Mesodermal cell (in vitro differentiated cells): Measurements from ENCODE around the gene NMNAT3.

Source experiments
- H3K27ac ChIP-seq: 2 replicates; pipeline ENCODE4 v1.7.0; 2013; ENCODE audit warnings: mild to moderate bottlenecking, low read depth, low read length, moderate library complexity; ENCODE audit not compliant: severe bottlenecking
- H3K36me3 ChIP-seq: 2 replicates; pipeline ENCODE4 v1.7.1; 2013; ENCODE audit warnings: mild to moderate bottlenecking, low read length, moderate library complexity; ENCODE audit not compliant: control insufficient read depth, insufficient read depth
- H3K4me1 ChIP-seq: one replicate; pipeline ENCODE4 v1.7.1; 2013; ENCODE audit warnings: mild to moderate bottlenecking, low read length; ENCODE audit not compliant: insufficient read depth, control insufficient read depth, poor library complexity, severe bottlenecking
- H3K4me3 ChIP-seq: 2 replicates; pipeline ENCODE4 v1.7.0; 2013; ENCODE audit warnings: low read length, control low read depth, mild to moderate bottlenecking; ENCODE audit not compliant: insufficient read depth, poor library complexity, severe bottlenecking; ENCODE audit errors: extremely low read depth
- H3K9me3 ChIP-seq: 2 replicates; pipeline ENCODE4 v1.7.1; 2013; ENCODE audit warnings: mild to moderate bottlenecking, low read length, moderate library complexity; ENCODE audit not compliant: control insufficient read depth
- WGBS, 2 experiments: methylation state at CpG; one replicate each; pipeline ENCODE4 v1.1.5; 2013; ENCODE audit warnings: missing lambda C conversion rate in 2 of 2; ENCODE audit not compliant: insufficient coverage in 2 of 2; 5-methylcytosine and 5-hydroxymethylcytosine counted together

Gene NMNAT3

DNA sequence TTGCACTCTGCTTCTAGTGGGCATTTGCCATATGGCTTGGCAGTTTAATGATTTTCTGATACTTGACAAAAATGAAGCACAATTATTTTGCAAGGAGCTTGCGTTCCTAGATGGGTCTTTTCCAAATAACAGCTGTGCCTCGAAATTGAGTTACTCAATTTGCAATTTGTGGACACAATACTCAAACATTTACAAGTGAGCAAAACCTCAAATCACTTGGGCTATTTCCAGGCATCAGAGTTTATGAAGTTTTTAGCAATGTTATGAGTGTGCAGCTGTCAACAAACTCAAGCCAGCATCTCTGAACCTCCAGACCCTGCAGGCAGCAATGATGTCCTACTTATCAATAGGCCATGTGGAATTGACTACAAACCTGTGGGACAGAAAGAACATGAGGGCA is 41.3 kb downstream of the NMNAT3 start:
- no peak overlapping the region for H3K4me3 ChIP-seq

DNA sequence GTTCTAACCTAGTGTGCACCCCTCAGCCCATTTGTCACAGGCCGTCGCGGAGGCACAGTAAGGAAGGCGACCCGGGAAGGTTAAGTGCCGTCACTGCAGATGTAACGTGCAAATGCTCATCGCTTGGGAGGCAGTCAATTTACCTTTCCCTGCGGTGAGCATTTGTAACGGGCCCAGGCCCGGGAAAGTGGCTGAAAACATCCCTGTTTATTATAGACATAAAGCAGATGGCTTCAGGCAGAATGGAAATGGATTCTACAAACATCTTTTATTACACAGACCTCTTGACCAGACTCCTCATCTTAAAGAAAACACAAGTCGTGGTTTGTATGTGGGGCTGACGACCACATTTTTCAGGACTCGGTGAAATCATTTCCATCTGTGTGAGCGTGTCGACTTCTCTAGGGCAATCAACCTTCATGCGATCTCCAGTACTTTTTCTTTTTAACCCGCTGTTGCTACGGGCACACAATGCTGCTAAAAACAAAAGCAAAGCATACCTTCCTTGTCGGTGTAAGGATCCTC is 43.6 kb downstream of the NMNAT3 start:
- H3K4me1 ChIP-seq: no peaks in the 10 kb centered on the region
- H3K9me3 ChIP-seq: no peaks in the 10 kb centered on the region
- H3K27ac ChIP-seq: no peak overlapping the region
- WGBS, 2 experiments: 92% methylated on average over 16 to 17 of the region's 20 CpGs
- H3K36me3 ChIP-seq: no peaks in the 10 kb centered on the region
- H3K4me3 ChIP-seq: no peak overlapping the region

More for the DNA sequence above, 41.3 kb downstream of the NMNAT3 start:
- H3K9me3 ChIP-seq: no peaks in the 10 kb centered on the region
- H3K27ac ChIP-seq: no peak overlapping the region
- 85 to 92% methylated on average over 2 of the region's 2 CpGs for WGBS, 2 experiments
- H3K36me3 ChIP-seq: no peaks in the 10 kb centered on the region
- no peaks in the 10 kb centered on the region for H3K4me1 ChIP-seq

GRCh38 chr3:139633511-139633910 is 44.3 kb downstream of the NMNAT3 start:
- H3K27ac ChIP-seq: no peak overlapping the region
- WGBS, 2 experiments: 93 to 96% methylated on average over 5 to 6 of the region's 6 CpGs
- H3K36me3 ChIP-seq: no peaks in the 10 kb centered on the region
- no peaks in the 10 kb centered on the region for H3K9me3 ChIP-seq
- H3K4me3 ChIP-seq: no peak overlapping the region
- H3K4me1 ChIP-seq: no peaks in the 10 kb centered on the region

- 29 to 50% methylated on average over 3 of the region's 4 CpGs for WGBS, 2 experiments
Measured at GRCh38 chr3:139630542-139630941, 47.2 kb downstream of the NMNAT3 start.

GRCh38 chr3:139629033-139629432 is 48.7 kb downstream of the NMNAT3 start:
- H3K27ac ChIP-seq: no peak overlapping the region
- no peak overlapping the region for H3K4me3 ChIP-seq
- H3K9me3 ChIP-seq: no peaks in the 10 kb centered on the region
- whole genome bisulfite sequencing, 2 experiments: 57 to 60% methylated on average over 1 to 2 of the region's 3 CpGs
- H3K4me1 ChIP-seq: no peaks in the 10 kb centered on the region
- H3K36me3 ChIP-seq: no peaks in the 10 kb centered on the region

More at GRCh38 chr3:139630542-139630941, 47.2 kb downstream of the NMNAT3 start:
- no peak overlapping the region for H3K4me3 ChIP-seq
- H3K27ac ChIP-seq: no peak overlapping the region
- no peaks in the 10 kb centered on the region for H3K9me3 ChIP-seq
- H3K36me3 ChIP-seq: no peaks in the 10 kb centered on the region
- no peaks in the 10 kb centered on the region for H3K4me1 ChIP-seq

DNA sequence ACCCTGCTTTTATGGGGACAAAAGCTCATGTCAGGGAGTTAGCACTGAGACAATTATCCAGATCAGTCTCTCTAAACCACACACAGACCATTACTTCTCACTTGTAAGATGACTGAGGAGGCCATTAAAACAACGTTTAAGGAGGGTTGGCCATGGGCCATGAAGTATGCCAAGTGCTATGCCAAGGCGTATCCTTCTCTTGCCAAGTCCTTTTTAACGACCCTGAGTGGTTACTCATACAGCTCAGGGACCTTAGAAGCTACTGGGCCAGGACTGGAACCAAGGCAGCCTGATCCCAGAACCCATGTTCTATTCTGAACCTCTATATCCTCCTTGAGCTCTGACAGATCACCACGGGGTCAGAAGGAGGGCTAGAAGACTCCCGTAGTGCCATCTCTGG is 50.0 kb downstream of the NMNAT3 start:
- H3K4me3 ChIP-seq: no peak overlapping the region
- no peak overlapping the region for H3K27ac ChIP-seq
- 86 to 93% methylated on average over 3 to 4 of the region's 5 CpGs for WGBS, 2 experiments
- H3K9me3 ChIP-seq: no peaks in the 10 kb centered on the region
- no peaks in the 10 kb centered on the region for H3K36me3 ChIP-seq
- H3K4me1 ChIP-seq: no peaks in the 10 kb centered on the region

DNA sequence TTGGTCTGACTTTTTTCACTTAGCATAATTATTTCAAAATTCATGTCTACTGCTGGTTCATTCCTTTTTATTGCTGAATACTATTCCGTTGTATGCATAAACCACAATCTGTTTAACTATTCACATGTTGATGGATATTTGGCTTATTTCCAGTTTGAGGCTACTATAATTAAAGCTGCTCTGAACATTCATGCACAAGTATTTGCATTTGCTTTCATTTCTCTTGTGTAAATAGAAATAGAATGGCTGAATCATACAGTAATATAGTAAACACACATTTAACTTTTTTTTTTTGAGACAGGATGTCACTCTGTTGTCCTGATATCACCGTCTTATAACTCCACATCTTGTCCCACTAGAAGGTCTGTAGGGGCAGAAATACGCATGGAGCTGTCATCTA is 57.3 kb downstream of the NMNAT3 start:
- no peaks in the 10 kb centered on the region for H3K4me1 ChIP-seq
- 83 to 86% methylated on average over 2 of the region's 3 CpGs for WGBS, 2 experiments
- H3K27ac ChIP-seq: no peak overlapping the region
- H3K4me3 ChIP-seq: no peak overlapping the region
- H3K36me3 ChIP-seq: no peaks in the 10 kb centered on the region
- H3K9me3 ChIP-seq: no peaks in the 10 kb centered on the region

DNA sequence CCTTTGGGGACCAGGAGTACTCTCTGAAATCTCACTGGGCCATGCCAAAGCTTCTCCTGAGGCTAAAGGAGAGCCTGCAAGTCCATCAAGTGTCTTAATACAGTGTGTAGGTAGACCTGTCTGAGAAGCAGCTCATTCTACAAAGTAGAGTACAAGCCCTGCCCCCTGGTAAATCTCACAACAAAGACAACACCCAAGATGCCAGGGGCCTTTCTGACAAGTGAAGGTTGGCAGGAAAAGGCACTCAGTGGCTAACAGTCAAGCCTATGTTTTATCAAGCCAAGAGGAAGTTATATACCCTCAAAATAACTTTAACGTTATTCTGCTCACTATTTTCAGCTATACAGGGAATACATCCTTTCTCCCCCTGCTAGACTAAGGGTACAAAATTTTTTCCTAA is 58.3 kb downstream of the NMNAT3 start:
- Histone ChIP-seq H3K27ac (no peak overlapping the region), H3K36me3 (no peaks in the 10 kb centered on the region), H3K4me3 (no peak overlapping the region), H3K9me3 (no peaks in the 10 kb centered on the region), H3K4me1 (no peaks in the 10 kb centered on the region)
- whole genome bisulfite sequencing, 2 experiments: 90 to 100% methylated on average over 1 of the region's 1 CpG

DNA sequence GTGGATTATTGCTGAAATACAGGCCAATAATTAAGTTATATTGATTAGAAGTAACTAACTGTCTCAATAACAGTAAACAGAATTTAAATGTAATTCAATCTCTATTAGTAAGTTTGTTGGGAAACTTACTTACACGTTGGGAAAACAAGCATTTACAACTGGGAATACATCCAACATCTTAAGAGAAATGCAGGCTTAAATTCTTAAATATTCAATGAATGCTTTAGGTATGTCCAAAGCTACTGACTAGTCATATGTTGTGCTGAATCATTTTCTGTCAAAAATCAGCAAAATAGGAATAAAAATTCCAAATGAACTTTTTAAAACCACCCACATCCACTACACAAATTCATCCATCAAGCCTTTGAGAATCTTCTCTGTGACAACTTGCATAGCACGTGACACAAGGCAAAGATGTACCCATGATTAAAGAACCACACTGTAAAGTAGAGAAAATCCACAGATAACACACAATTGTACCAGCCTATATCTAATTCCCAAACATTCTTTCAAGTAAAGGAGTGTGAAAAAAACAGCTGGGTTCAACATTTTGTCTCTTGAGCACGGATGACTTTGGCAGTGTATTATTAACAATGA is 60.0 kb downstream of the NMNAT3 start:
- H3K4me1 ChIP-seq: no peaks in the 10 kb centered on the region
- 100% methylated on average over 1 of the region's 3 CpGs for WGBS, 2 experiments
- no peaks in the 10 kb centered on the region for H3K36me3 ChIP-seq
- no peaks in the 10 kb centered on the region for H3K9me3 ChIP-seq
- no peak overlapping the region for H3K4me3 ChIP-seq
- H3K27ac ChIP-seq: no peak overlapping the region

- no peaks in the 10 kb centered on the region for H3K4me1 ChIP-seq
- no peaks in the 10 kb centered on the region for H3K36me3 ChIP-seq
- no peak overlapping the region for H3K4me3 ChIP-seq
- H3K27ac ChIP-seq: no peak overlapping the region
- no peaks in the 10 kb centered on the region for H3K9me3 ChIP-seq
- 87% methylated on average over 2 of the region's 5 CpGs; no CpG with 5 or more reads in 1 of the 2 experiments for WGBS, 2 experiments
Measured at GRCh38 chr3:139611528-139611927, 66.2 kb downstream of the NMNAT3 start.

DNA sequence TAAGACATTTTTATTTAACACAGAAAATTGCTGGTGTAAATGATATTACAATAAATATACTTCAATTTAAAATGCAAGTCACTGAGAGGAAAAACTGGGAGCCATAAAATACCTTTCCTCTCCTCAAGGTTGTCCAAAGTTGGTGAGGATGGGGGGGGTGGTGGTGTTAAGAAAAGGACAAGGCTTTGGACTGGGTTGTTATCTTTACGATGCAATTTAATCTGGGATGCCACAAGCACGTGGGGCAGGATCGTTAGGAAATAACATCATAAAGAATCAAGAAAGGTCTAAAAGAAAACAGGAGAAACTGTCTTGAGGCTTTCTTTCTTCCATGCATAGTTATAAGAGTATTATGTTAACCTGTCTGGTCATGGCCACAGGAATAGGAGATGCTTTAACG is 66.9 kb downstream of the NMNAT3 start:
- H3K27ac ChIP-seq: no peak overlapping the region
- no peaks in the 10 kb centered on the region for H3K9me3 ChIP-seq
- WGBS, 2 experiments: 59 to 88% methylated on average over 3 of the region's 4 CpGs
- no peak overlapping the region for H3K4me3 ChIP-seq
- no peaks in the 10 kb centered on the region for H3K36me3 ChIP-seq
- no peaks in the 10 kb centered on the region for H3K4me1 ChIP-seq
